Measurements from ENCODE around the gene GNA12.
"Not testable (repeated sequence)": the region's sequence is repeated elsewhere in the genome, so short reads cannot be mapped to it uniquely, and the experiment has no call there.

Gene GNA12

DNA sequence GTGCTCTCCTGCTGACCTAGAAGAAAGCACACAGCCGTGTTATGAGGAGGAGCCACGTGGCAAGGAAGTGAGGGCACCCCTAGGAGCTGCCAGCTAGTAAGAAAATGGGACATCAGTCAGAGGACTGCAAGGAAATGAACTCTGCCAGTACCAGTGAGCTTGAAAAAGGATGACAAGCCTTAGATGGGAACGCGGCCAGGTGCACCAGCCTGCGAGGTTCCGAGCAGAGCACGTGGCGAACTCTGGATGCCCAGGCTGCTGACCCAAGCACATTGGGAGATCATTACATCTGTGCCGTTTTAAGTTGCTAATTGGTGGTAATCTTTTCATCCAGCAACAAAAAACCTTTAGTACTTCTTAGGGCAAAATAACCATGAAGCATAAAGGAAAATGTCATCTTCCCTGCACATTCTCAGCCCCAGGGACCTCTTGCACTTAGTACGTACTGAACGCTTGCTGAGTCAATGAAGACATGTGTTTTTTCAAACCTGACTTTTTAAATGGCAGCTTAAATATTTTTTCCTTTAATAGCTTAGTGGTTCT lies 86.7 kb downstream of the GNA12 start:
- no peak for TF ChIP-seq Cebpa-rat (IDR thresholded peaks at IDR 0.05)
- Histone ChIP-seq H3K4me3 (no peak overlapping the region), H3K4me1 (peaks cover 52% of the 10 kb centered on the region)

GRCh38 chr7:2755531-2755930 lies 88.6 kb downstream of the GNA12 start:
- peaks cover 43% of the 10 kb centered on the region for H3K4me1 ChIP-seq
- H3K4me3 ChIP-seq = no peak overlapping the region
- no peak for TF ChIP-seq Cebpa-rat (IDR thresholded peaks at IDR 0.05)
- H3K36me3 ChIP-seq = peaks cover 80% of the 10 kb centered on the region
- H4K20me1 ChIP-seq = peaks cover 19% of the 10 kb centered on the region
- peaks cover 38% of the 10 kb centered on the region for H3K9me3 ChIP-seq
- no peak overlapping the region for H3K4me2 ChIP-seq
- no peak overlapping the region for H3K27ac ChIP-seq
- H3K9ac ChIP-seq = no peak overlapping the region
- H3K27me3 ChIP-seq = no peaks in the 10 kb centered on the region

More for the DNA sequence above, 86.7 kb downstream of the GNA12 start:
- H3K9me3 ChIP-seq = peaks cover 32% of the 10 kb centered on the region
- peaks cover 92% of the 10 kb centered on the region for H3K36me3 ChIP-seq
- no peak overlapping the region for H3K4me2 ChIP-seq
- no peak overlapping the region for H3K27ac ChIP-seq
- H3K9ac ChIP-seq = no peak overlapping the region
- H4K20me1 ChIP-seq = peaks cover 30% of the 10 kb centered on the region
- H3K27me3 ChIP-seq = no peaks in the 10 kb centered on the region

GRCh38 chr7:2754912-2755311 lies 89.2 kb downstream of the GNA12 start:
- peaks cover 13% of the 10 kb centered on the region for H4K20me1 ChIP-seq
- no peaks in the 10 kb centered on the region for H3K27me3 ChIP-seq
- peaks cover 44% of the 10 kb centered on the region for H3K9me3 ChIP-seq
- H3K4me1 ChIP-seq = peaks cover 37% of the 10 kb centered on the region
- H3K4me2 ChIP-seq = no peak overlapping the region
- TF ChIP-seq Cebpa-rat (IDR thresholded peaks at IDR 0.05) = no peak
- no peak overlapping the region for H3K27ac ChIP-seq
- H3K4me3 ChIP-seq = no peak overlapping the region
- no peak overlapping the region for H3K9ac ChIP-seq
- H3K36me3 ChIP-seq = peaks cover 82% of the 10 kb centered on the region

GRCh38 chr7:2754086-2754485 lies 90.0 kb downstream of the GNA12 start:
- Histone ChIP-seq H3K4me3 (no peak overlapping the region), H3K9ac (no peak overlapping the region), H3K36me3 (peaks cover 77% of the 10 kb centered on the region), H4K20me1 (0 out of 2 replicates have a peak, but pooled peaks cover 8% of the 10 kb centered on the region), H3K27me3 (no peaks in the 10 kb centered on the region), H3K4me1 (peaks cover 29% of the 10 kb centered on the region), H3K9me3 (peaks cover 52% of the 10 kb centered on the region), H3K4me2 (no peak overlapping the region), H3K27ac (no peak overlapping the region)
- TF ChIP-seq Cebpa-rat (IDR thresholded peaks at IDR 0.05) = no peak

GRCh38 chr7:2753148-2753547 lies 91.0 kb downstream of the GNA12 start:
- Histone ChIP-seq H3K4me3 (no peak overlapping the region), H3K9ac (no peak overlapping the region), H4K20me1 (0 out of 2 replicates have a peak, but pooled peaks cover 8% of the 10 kb centered on the region), H3K27ac (no peak overlapping the region), H3K36me3 (peaks cover 70% of the 10 kb centered on the region), H3K4me1 (peaks cover 20% of the 10 kb centered on the region), H3K9me3 (peaks cover 53% of the 10 kb centered on the region), H3K4me2 (no peak overlapping the region), H3K27me3 (no peaks in the 10 kb centered on the region)
- no peak for TF ChIP-seq Cebpa-rat (IDR thresholded peaks at IDR 0.05)

GRCh38 chr7:2751086-2751485 lies 93.0 kb downstream of the GNA12 start:
- H3K4me3 ChIP-seq = no peak overlapping the region
- H4K20me1 ChIP-seq = 0 out of 2 replicates have a peak, but pooled peaks cover 8% of the 10 kb centered on the region
- H3K27ac ChIP-seq = no peak overlapping the region
- TF ChIP-seq Cebpa-rat (IDR thresholded peaks at IDR 0.05) = no peak
- no peaks in the 10 kb centered on the region for H3K27me3 ChIP-seq
- no peak overlapping the region for H3K4me2 ChIP-seq
- H3K9me3 ChIP-seq = peaks cover 52% of the 10 kb centered on the region
- H3K4me1 ChIP-seq = peaks cover 10% of the 10 kb centered on the region
- peaks cover 50% of the 10 kb centered on the region for H3K36me3 ChIP-seq
- no peak overlapping the region for H3K9ac ChIP-seq

- Histone ChIP-seq H3K9ac (no peak overlapping the region), H3K4me1 (peaks cover 10% of the 10 kb centered on the region), H3K36me3 (peaks cover 39% of the 10 kb centered on the region), H3K4me3 (no peak overlapping the region), H3K4me2 (no peak overlapping the region), H3K27ac (no peak overlapping the region), H3K27me3 (no peaks in the 10 kb centered on the region), H4K20me1 (0 out of 2 replicates have a peak, but pooled peaks cover 8% of the 10 kb centered on the region), H3K9me3 (peaks cover 54% of the 10 kb centered on the region)
- no peak for TF ChIP-seq Cebpa-rat (IDR thresholded peaks at IDR 0.05)
Measured at GRCh38 chr7:2750004-2750407, 94.1 kb downstream of the GNA12 start.

DNA sequence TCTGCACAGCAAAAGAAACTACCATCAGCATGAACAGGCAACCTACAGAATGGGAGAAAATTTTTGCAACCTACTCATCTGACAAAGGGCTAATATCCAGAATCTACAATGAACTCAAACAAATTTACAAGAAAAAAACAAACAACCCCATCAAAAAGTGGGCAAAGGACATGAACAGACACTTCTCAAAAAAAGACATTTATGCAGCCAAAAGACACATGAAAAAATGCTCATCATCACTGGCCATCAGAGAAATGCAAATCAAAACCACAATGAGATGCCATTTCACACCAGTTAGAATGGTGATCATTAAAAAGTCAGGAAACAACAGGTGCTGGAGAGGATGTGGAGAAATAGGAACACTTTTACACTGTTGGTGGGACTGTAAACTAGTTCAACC lies 95.4 kb downstream of the GNA12 start:
- not testable (repeated sequence) for H3K27ac ChIP-seq, H3K4me3 ChIP-seq, H4K20me1 ChIP-seq, H3K9ac ChIP-seq, H3K27me3 ChIP-seq, H3K4me2 ChIP-seq
- H3K9me3 ChIP-seq = peaks cover 55% of the 10 kb centered on the region
- peaks cover 10% of the 10 kb centered on the region for H3K4me1 ChIP-seq
- peaks cover 37% of the 10 kb centered on the region for H3K36me3 ChIP-seq

DNA sequence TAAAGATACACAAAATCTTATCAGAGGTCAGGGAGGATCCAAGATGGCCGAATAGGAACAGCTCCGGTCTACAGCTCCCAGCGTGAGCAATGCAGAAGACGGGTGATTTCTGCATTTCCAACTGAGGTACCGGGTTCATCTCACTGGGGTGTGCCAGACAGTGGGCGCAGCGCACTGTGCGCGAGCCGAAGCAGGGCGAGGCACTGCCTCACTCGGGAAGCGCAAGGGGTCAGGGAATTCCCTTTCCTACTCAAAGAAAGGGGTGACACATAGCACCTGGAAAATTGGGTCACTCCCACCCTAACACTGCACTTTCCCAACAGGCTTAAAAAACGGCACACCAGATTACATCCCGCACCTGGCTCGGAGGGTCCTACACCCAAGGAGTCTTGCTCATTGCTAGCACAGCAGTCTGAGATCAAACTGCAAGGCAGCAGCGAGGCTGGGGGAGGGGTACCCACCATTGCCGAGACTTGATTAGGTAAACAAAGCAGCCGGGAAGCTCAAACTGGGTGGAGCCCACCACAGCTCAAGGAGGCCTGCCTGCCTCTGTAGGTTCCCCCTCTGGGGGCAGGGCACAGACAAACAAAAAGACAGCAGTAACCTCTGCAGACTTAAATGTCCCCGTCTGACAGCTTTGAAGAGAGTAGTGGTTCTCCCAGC lies 100.5 kb downstream of the GNA12 start:
- not testable (repeated sequence) for H3K27ac ChIP-seq, H3K9ac ChIP-seq, H4K20me1 ChIP-seq, H3K4me2 ChIP-seq, H3K4me3 ChIP-seq, H3K27me3 ChIP-seq
- Histone ChIP-seq H3K9me3 (peaks cover 80% of the 10 kb centered on the region), H3K4me1 (peaks cover 38% of the 10 kb centered on the region), H3K36me3 (peaks cover 61% of the 10 kb centered on the region)

DNA sequence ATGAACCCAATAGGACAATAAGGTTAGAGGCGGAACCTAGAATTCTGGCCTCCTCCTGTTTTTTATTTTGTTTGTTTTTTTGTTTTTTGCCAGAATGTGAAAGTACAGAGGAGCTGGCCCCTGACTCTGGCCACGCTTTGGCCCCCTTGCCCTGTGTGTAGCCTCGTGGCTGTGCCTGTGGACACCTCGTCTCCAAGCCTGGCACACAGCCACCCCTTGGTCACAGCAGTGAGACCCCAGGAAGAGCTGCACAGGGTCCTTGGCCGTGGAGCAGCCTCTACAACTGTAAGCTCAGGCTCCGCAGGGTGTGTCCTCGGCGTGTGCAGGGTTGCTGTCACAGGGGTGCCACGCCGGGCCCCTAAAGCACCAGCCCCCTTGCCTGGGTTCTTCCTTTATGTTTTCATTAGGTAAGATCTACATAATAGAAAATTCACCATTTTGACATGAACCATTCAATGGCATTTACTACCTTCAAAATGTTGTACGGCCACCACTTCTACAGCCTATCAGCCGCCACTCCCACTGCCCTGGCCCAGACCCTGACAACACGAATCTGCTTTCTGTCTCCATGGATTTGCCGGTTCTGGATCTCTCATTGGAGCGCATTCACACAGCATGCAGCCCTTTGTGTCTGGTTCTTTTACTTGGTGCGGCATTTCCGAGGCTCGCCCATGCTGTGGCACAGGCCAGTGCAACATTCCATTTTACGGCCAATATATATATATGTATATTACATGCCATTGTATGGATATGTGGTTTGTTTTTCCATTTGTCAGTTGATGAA lies 105.2 kb downstream of the GNA12 start:
- no peak for TF ChIP-seq Cebpa-rat (IDR thresholded peaks at IDR 0.05)
- Histone ChIP-seq H3K4me3 (peak overlapping the region; percentile 40), H3K36me3 (peaks cover 52% of the 10 kb centered on the region), H3K9me3 (peaks cover 48% of the 10 kb centered on the region), H3K9ac (peak overlapping the region; percentile 90), H4K20me1 (no peaks in the 10 kb centered on the region), H3K4me1 (peaks cover 80% of the 10 kb centered on the region), H3K27ac (peak overlapping the region; percentile 99), H3K4me2 (peak overlapping the region; percentile 97), H3K27me3 (no peaks in the 10 kb centered on the region)

Measured in BLaER1 (cell line).